ENCODE results near the gene ING1. TPM values are rescaled to one million over a fixed set of nuclear protein-coding genes. Genes with fewer than 3 reads are reported as not detected.
"Not testable (repeated sequence)": the region's sequence is repeated elsewhere in the genome, so short reads cannot be mapped to it uniquely, and the experiment has no call there.

Gene ING1
- polyA plus RNA-seq, 1 donor: 15.1 TPM

DNA sequence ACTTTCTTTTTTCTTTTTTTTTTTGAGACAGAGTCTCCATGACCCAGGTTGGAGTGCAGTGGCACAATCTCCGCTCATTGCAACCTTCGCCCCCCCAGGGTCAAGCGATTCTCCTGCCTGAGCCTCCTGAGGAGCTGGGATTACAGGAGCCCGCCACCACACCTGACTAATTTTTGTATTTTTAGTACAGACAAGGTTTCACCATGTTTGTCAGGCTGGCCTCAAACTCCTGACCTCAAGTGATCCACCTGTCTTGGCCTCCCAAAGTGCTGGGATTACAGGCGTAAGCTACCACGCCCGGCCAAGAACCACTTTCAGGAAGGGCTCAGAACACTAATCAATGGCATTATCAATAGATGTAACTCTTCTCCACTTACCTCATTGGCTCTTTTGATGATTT lies 12.4 kb upstream of the ING1 start:
- H3K4me3 ChIP-seq (ENCODE audit: low read length); H3K27me3 ChIP-seq (ENCODE audit: control insufficient read depth, insufficient read depth, low read length); DNase-seq; H3K27ac ChIP-seq (ENCODE audit: low read length); H3K9me3 ChIP-seq (ENCODE audit: control insufficient read depth, low read depth, low read length): not testable (repeated sequence)
- Histone ChIP-seq H3K4me1 (ENCODE audit: control insufficient read depth, insufficient read depth, low read length) (peaks cover 15% of the 10 kb centered on the region), H3K36me3 (ENCODE audit: control insufficient read depth, insufficient read depth, low read length) (peaks cover 60% of the 10 kb centered on the region)
- no CpG with 5 or more reads among the region's 7 CpGs for WGBS (ENCODE audit: insufficient coverage, low lambda C conversion rate)

DNA sequence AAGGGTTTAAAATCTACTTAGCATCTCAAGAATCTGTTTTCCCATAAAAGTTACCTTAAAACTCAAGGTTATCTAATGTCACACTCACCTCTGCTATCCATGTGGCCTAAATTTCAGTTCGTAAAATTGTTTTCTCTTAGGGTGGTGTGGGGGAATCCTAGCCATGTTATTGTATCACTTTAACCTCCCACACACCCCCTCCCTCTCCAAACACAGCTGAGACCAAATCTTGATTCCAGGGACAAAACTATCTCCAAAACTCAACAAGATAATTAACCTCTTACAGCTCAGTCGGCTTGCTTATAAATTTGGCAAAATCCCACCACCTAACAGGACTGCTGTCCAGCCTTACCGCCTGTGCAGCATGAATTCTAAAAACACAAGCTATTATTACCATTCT lies 11.4 kb upstream of the ING1 start:
- peaks cover 57% of the 10 kb centered on the region for H3K36me3 ChIP-seq (ENCODE audit: control insufficient read depth, insufficient read depth, low read length)
- DNase-seq: no peak
- WGBS (ENCODE audit: insufficient coverage, low lambda C conversion rate): 57% methylated on average over 1 of the region's 3 CpGs
- H3K4me3 ChIP-seq (ENCODE audit: low read length): no peak overlapping the region
- no peaks in the 10 kb centered on the region for H3K9me3 ChIP-seq (ENCODE audit: control insufficient read depth, low read depth, low read length)
- no peak overlapping the region for H3K27ac ChIP-seq (ENCODE audit: low read length)
- H3K4me1 ChIP-seq (ENCODE audit: control insufficient read depth, insufficient read depth, low read length): peaks cover 20% of the 10 kb centered on the region
- no peaks in the 10 kb centered on the region for H3K27me3 ChIP-seq (ENCODE audit: control insufficient read depth, insufficient read depth, low read length)

DNA sequence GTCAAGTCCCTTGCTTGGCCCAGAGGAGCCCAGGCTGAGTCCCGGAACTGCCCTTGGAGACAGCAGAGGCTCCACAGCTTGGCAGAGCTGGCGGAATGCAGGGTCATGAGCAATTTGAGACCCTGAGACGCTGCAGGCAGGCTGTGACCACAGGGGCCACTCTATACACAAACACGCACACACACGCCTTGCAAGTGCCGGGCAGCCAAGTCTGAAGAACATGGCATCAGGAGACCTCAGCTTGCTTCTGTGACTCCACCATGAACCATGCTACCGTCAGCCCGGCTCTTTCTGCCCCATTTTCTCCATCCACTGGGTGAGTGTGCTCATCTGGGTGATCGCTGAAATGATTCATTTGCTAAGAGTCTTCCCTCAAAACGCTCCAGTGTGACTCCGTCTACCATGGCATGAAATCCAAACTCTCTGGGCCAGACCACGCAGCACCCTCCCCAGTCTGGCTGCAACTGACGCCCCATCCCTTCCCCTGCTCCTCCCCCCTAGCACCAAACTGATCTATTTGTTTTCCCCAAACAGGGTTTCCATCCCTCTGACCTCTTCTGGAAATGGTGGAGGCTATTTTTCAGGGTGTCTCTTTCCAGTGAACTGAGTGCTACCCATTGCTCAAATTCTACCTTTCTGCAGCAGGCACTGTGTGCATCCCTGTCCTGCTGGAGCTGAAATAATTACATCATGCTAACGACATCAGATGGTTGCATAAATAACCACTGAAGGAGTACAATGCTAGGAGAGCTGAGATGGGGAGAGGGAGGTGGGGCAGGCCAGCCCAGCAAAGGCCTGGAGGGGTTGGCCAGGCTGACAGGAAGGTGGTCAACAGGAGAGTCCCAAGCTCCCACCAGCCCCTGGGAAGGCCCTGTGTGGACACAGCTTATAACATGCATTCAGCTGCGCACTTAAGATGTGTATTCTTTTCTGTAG lies 10.6 kb upstream of the ING1 start:
- no peak overlapping the region for H3K4me3 ChIP-seq (ENCODE audit: low read length)
- no peaks in the 10 kb centered on the region for H3K27me3 ChIP-seq (ENCODE audit: control insufficient read depth, insufficient read depth, low read length)
- no peak for DNase-seq
- H3K4me1 ChIP-seq (ENCODE audit: control insufficient read depth, insufficient read depth, low read length): peaks cover 20% of the 10 kb centered on the region
- 100% methylated on average over 1 of the region's 15 CpGs for WGBS (ENCODE audit: insufficient coverage, low lambda C conversion rate)
- peak overlapping the region; percentile 94 for H3K27ac ChIP-seq (ENCODE audit: low read length)
- H3K9me3 ChIP-seq (ENCODE audit: control insufficient read depth, low read depth, low read length): no peaks in the 10 kb centered on the region
- H3K36me3 ChIP-seq (ENCODE audit: control insufficient read depth, insufficient read depth, low read length): peaks cover 52% of the 10 kb centered on the region

DNA sequence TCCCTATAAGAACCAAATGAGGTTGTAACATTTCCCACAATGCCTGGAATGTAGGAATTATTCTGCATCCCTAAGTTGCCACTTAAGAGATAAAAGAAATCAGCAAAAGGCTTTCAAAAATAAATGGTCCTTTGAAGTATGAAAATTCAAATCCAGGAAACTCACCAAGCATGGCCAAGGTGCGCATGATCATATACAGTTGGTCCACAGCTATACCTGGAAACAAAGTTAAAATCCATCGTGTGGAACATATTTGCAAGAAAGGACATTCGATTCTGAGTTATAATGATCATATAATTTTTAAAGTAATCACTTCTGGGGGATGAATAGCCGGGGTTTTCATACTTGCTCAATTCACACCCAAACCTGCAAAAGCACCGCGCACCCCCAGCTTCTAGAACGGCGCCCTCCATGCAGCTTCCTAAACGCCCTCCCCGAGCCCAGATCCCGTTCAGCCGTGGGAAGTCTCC lies 8.1 kb upstream of the ING1 start:
- no CpG with 5 or more reads among the region's 12 CpGs for WGBS (ENCODE audit: insufficient coverage, low lambda C conversion rate)
- H3K36me3 ChIP-seq (ENCODE audit: control insufficient read depth, insufficient read depth, low read length): peaks cover 29% of the 10 kb centered on the region
- H3K4me3 ChIP-seq (ENCODE audit: low read length): peak overlapping the region; percentile 81
- no peak for DNase-seq
- H3K27me3 ChIP-seq (ENCODE audit: control insufficient read depth, insufficient read depth, low read length): no peaks in the 10 kb centered on the region
- H3K4me1 ChIP-seq (ENCODE audit: control insufficient read depth, insufficient read depth, low read length): peaks cover 20% of the 10 kb centered on the region
- H3K9me3 ChIP-seq (ENCODE audit: control insufficient read depth, low read depth, low read length): no peaks in the 10 kb centered on the region
- peak overlapping the region; percentile 94 for H3K27ac ChIP-seq (ENCODE audit: low read length)

DNA sequence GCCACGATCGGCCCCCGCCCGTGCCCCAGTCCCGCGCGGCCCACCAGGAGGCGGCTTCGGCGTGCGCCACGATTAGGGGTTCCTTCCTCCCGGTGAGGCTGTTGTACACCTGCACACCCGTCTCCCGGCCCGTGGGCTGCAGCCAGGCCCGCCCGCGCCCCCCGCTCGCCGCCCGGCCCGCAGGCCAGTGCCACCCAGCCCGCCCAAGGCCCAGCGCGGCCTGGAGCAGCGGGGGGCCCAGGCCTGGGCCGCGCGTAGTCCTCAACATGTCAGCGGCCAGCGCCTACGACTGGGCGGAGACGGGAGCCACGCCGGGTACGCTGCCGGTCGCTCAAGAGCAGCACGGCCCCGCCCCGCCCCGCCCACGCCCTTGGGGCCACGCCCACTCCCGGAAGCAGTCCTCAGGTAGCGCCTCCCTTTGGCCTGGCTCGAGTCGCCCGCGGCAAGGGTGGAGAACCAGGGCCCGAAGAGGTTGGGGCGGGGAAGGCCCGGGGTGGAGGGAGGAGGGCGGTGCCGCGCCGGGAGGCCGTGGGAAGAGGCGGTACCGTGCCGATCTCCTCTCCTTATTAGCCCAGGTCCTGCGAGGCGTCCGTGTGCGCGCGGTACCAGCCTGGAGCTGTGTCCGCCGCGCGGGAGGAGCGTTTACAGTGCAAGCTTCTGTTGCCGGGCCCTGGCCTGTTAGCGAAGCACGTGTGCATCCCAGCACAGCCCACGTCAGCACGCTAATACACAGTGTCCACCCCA lies 7.5 kb upstream of the ING1 start, which contains the start of gene CARS2:
CARS2 (minus strand) TSS at position 291 of the 744 bp plus-strand sequence; CDS start at position 268, 23 bp downstream.
- H3K4me1 ChIP-seq (ENCODE audit: control insufficient read depth, insufficient read depth, low read length): peaks cover 22% of the 10 kb centered on the region
- no CpG with 5 or more reads among the region's 80 CpGs for WGBS (ENCODE audit: insufficient coverage, low lambda C conversion rate)
- H3K4me3 ChIP-seq (ENCODE audit: low read length): peak within 1 kb of the TSS; percentile 81
- H3K36me3 ChIP-seq (ENCODE audit: control insufficient read depth, insufficient read depth, low read length): peaks cover 23% of the 10 kb centered on the region
- H3K27me3 ChIP-seq (ENCODE audit: control insufficient read depth, insufficient read depth, low read length): no peaks in the 10 kb centered on the region
- DNase-seq: peak; percentile 96 to 98
- H3K9me3 ChIP-seq (ENCODE audit: control insufficient read depth, low read depth, low read length): no peaks in the 10 kb centered on the region
- H3K27ac ChIP-seq (ENCODE audit: low read length): peak within 1 kb of the TSS; percentile 94

DNA sequence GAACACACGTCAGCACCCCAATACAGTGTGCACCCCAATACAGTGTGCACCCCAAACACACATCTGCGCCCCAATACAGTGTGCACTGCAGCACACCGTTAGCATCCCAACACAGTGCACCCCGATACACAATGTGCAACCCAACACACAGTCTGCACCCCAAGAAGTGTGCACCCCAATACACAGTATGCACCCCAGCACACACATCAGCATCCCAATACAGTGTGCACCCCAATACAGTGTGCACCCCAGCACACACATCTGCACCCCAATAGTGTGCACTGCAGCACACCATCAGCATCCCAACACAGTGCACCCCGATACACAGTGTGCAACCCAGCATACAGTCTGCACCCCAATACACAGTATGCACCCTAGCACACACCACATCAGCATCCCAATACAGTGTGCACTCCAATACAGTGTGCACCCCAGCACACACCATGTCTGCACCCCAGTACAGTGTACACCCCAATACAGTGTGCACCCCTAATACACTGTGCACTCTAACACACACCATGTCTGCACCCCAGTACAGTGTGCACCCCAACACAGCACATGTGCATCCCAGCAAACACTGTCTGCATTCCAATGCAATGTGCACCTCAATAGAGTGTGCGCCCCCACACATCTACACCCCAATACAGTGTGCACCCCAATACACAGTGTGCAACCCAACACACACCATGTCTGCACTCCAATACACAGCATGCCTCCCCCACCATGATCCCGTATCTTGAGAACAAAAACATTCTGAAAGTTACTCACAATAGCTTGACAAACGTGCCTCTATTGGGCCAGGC lies 6.7 kb upstream of the ING1 start:
- Histone ChIP-seq H3K27me3 (ENCODE audit: control insufficient read depth, insufficient read depth, low read length) (no peaks in the 10 kb centered on the region), H3K4me3 (ENCODE audit: low read length) (peak overlapping the region; percentile 81), H3K9me3 (ENCODE audit: control insufficient read depth, low read depth, low read length) (no peaks in the 10 kb centered on the region), H3K36me3 (ENCODE audit: control insufficient read depth, insufficient read depth, low read length) (peaks cover 17% of the 10 kb centered on the region), H3K4me1 (ENCODE audit: control insufficient read depth, insufficient read depth, low read length) (peaks cover 27% of the 10 kb centered on the region), H3K27ac (ENCODE audit: low read length) (peak overlapping the region; percentile 62)
- no peak for DNase-seq
- no CpG with 5 or more reads among the region's 8 CpGs for WGBS (ENCODE audit: insufficient coverage, low lambda C conversion rate)

DNA sequence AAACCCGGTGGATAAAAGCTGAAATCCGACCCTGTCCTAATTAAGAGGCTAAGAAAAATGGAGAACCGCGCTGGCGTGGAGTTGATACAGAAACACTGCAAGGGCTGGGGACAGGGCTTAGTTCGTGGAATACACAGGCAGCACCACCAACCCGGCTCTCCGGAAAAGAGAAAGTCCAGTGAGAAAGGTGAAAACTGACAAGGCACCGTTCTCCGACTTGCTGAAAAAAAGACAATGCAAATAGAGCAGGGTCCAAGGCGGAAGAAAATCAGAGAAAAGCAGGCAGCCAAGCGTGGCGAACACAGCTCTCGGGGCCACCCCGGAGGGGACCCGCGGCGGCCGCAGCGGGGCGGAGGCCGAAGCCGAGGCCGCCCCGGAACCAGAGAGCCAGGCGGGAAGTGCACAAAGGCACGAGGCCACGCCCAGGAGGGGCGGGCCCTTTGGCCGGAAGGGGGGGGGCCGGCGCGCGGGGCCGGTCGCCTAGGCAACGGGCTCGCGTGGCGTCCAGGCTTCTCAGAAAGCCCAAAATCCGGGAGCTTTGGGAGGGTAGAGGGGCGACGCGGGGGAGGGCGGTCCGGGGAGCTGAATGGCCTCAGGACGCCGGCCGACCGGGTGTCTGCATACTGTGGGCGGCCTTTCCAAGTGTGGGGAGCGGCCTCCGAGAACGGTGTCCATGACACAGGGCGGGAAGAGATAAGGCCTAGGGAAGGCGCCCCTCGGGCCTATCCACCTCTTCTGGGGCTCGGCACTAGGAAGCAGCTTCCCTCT lies 1.2 kb upstream of the ING1 start:
- H3K4me3 ChIP-seq (ENCODE audit: low read length): peak overlapping the region; percentile 99
- peaks cover 7% of the 10 kb centered on the region for H3K4me1 ChIP-seq (ENCODE audit: control insufficient read depth, insufficient read depth, low read length)
- H3K27ac ChIP-seq (ENCODE audit: low read length): peak overlapping the region; percentile 100
- H3K36me3 ChIP-seq (ENCODE audit: control insufficient read depth, insufficient read depth, low read length): no peaks in the 10 kb centered on the region
- 0% methylated on average over 1 of the region's 58 CpGs for WGBS (ENCODE audit: insufficient coverage, low lambda C conversion rate)
- H3K27me3 ChIP-seq (ENCODE audit: control insufficient read depth, insufficient read depth, low read length): no peaks in the 10 kb centered on the region
- DNase-seq: peak; percentile 86 to 93
- peaks cover 4% of the 10 kb centered on the region for H3K9me3 ChIP-seq (ENCODE audit: control insufficient read depth, low read depth, low read length)

DNA sequence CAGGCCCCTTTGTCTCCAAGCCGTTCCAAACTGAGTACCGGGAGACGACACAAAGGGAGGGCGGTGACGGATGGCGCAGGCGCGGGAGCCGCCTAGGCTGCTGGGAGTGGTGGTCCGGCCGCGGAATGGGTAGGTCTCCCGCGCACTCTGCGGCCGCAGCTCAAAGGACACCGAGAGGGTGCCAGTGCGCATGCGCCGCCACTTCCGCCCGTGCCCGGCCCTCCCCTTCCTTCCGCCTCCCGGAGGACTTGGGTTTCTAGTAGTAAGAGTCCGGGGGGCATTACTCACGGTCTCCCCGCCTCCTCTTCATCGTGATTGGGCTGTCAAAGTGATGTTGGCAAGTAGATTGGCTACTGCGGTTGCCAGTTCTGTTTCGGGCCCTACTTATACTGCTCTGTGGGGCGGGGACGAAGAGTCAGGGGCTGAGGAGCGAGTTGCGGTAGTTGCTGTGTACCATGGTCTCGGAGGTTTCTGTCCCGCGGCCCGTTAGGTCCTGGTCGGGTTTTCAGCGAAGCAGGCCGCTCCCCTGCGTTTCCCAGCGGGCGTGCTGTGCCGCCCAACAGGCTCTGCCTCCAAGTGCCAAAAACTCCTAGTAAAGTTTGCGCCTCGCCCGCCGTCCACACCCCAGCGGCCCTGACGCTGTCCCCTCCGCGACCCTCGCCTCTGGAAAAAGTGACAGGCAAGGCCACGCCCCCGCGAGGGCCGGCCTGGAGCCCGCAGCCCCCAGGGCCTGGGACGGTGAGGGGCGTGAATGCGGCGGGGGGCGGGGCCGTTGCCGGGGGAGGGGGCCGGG lies 455 bp upstream of the ING1 start:
- H3K4me1 ChIP-seq (ENCODE audit: control insufficient read depth, insufficient read depth, low read length): peaks cover 7% of the 10 kb centered on the region
- H3K36me3 ChIP-seq (ENCODE audit: control insufficient read depth, insufficient read depth, low read length): no peaks in the 10 kb centered on the region
- no CpG with 5 or more reads among the region's 68 CpGs for WGBS (ENCODE audit: insufficient coverage, low lambda C conversion rate)

More for the DNA sequence above, 455 bp upstream of the ING1 start:
- Histone ChIP-seq H3K9me3 (ENCODE audit: control insufficient read depth, low read depth, low read length) (peaks cover 4% of the 10 kb centered on the region), H3K27me3 (ENCODE audit: control insufficient read depth, insufficient read depth, low read length) (no peaks in the 10 kb centered on the region), H3K4me3 (ENCODE audit: low read length) (peak overlapping the region; percentile 99), H3K27ac (ENCODE audit: low read length) (peak overlapping the region; percentile 100)
- peak; percentile 100 for DNase-seq

All from large intestine (tissue), 3 donors.